ENCODE results near the gene P2RX3.
"Not testable (repeated sequence)": the region's sequence is repeated elsewhere in the genome, so short reads cannot be mapped to it uniquely, and the experiment has no call there.

The P2RX3 gene

DNA sequence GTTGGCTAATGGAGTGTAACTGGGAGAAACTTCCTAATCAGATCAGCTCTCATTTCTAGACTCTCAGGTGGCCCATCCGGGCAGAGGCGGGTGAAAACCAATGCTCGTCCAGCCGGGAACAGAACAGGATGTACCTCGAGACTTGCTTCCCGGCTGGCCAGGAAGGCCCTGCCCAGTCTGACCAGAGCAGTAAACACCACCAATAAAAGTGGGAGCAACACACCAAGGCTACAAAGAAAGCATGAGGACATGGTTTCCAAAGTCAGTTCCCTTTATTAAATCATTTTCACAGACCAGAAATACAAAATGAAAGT is 12.5 kb upstream of the P2RX3 start:
- no peak for DNase-seq

DNA sequence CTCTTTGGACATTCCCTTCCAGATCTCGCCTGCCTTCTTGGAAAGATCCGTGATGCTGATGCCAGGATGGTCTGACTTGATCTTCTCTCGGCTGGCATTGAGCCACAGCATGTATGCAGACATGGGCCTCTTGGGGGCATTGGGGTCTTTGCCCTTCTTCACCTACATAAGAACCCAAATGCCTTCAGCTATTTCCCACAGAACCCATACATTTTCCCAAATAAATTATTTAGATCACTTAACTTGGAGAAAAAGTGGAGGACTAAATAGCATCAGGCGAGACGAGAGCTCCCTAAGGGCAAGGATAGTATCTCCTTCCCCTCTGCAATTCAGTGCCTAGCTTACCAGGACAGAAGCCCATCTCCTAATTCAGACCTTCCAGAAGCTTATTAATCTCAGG is 10.4 kb upstream of the P2RX3 start:
- DNase-seq: no peak

GRCh38 chr11:57330029-57330428 is 8.1 kb upstream of the P2RX3 start:
- no peak for DNase-seq

DNA sequence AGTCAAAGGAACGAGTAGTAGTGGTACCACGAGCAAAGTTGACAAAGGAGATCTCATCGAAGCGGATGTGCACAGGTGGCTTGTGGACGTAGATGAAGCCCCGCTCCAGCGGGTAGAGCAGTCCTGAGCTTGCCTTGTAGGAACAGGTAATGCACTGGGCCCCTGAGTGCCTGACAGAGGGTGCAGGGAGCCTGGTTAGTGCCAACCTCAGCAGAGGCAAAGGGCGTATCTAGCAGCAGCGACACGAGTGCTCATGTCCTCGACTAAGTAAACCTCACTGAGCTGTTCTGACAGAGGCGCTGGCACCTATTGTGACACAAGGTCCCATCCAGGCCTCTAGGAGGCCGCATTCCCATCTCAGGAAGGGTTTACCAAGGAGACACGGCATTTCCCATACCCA is 6.4 kb upstream of the P2RX3 start:
- DNase-seq: no peak

GRCh38 chr11:57332694-57333440 is 5.3 kb upstream of the P2RX3 start:
- DNase-seq: no peak

DNA sequence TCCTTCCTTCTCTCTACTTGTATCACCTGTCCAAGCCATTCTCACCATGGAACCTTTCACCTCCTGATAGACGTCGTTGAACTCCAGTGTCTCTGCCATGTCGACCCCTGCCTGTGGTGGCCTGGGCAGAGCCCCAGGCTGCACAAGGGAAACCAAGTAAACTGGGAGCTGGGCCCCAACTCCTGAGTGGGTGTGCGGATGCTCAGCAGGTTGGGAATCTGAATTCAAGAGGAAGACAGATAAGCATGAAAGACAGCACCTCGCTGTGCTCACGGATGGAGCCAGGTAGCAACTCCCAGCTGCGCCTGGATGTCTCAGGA is 3.2 kb upstream of the P2RX3 start:
- no peak for DNase-seq

DNA sequence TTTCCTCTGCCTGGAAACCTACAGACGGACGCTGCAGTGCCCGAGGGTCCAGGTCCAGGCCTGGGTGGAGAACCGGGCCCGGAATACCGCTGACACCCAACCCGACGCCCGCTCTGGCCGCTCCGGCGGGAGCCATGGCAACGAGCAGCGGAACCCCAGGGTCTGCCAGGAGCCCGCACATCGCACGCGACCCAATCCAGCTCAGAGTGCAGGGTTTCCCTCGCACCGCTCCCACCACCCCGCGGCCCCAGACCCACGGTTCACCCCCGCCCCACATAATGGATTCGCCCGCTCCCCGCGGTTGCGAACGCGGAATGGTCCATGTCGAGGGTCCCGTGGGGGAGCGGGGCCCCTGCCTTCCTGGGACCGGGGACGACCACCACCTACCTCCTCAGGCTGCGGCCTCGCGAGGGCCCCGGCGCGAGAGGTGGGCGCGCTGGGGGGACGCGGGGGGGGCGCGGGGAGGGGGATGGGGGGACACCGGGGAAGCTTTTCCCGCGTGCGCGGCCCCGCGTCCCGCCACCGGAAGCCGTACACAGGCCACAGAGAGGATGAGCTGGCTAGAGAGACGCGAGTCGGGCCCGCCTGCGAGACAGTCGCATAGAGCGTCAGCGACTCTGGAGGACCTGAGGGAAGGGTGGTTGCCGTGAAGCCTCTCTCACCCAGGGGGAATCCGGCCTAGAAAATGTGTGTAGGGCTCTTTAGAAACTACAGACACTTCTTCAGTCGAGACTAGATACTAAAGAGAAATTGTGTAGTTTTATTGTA is 2.6 kb upstream of the P2RX3 start, which contains the start of gene SSRP1:
TSS of gene SSRP1 (minus strand) at position 550 of the 768 bp plus-strand sequence. CDS start 771 bp downstream, outside the sequence.
- DNase-seq: peak; percentile 93

GRCh38 chr11:57336111-57336666 is 2.0 kb upstream of the P2RX3 start:
- no peak for DNase-seq

DNA sequence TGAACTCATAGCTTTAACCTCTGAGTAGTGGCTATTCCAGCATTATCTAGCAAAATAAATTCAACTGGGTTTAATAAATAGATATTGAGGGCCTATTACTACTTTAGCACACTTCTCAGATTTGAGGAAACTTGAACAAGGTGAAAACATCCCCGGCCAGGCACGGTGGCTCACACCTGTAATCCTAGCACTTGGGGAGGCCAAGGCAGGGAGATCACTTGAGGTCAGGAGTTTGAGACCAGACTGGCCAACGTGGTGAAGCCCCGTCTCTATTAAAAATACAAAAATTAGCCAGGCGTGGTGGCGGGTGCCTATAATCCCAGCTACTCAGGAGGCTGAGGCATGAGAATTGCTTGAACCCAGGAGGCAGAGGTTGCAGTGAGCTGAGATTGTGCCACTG is 1.3 kb upstream of the P2RX3 start:
- DNase-seq: not testable (repeated sequence)

- DNase-seq: no peak
Observed at GRCh38 chr11:57339328-57339727, 1.2 kb downstream of the P2RX3 start.

- DNase-seq: no peak
Observed at GRCh38 chr11:57340039-57340615, 2.0 kb downstream of the P2RX3 start.

DNA sequence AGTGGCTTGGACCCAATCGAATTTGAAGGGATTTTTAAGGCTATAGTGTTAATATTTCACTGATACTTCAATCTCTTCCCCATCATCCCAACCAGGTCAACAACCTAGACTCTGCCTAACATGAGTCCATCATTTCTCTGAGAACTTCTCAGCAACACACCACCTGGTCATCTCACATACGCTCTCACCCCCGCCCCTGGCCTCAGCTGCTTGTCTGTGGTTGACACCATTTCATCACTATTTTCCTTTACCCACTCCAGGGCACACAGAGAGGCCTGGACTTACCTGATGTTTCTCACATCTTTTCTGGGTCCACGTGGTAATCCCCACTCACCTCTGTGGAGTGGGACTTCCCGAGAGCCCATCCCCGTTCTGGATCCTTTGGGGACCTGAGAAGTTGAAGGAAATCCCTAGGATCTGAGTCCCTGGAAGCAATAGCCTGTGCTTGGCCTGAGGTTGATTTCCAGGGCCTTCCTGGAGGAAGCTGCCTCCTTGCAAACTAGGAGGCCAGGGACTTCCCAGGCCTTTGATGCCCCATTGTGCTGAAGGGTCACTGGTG is 3.2 kb downstream of the P2RX3 start:
- no peak for DNase-seq

DNA sequence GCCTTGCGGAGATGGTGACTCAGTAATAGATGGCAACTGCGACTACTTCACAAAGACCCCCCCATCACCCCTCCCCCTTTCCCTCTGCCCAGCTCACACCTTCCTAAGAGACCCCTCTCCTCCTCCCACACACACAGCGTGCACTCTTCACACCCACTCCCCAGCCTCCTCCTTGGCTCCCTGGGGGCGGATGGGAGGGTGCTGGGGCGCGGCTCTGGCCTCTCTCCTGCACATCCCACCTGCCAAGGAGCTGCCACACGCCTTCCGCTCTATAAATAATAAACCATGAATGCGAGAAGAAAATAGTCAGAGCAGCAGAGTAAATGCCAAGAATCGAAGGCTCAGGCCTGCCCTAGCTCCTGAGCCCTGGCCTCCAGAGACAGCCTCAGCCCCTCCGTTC is 4.5 kb downstream of the P2RX3 start:
- no peak for DNase-seq

DNA sequence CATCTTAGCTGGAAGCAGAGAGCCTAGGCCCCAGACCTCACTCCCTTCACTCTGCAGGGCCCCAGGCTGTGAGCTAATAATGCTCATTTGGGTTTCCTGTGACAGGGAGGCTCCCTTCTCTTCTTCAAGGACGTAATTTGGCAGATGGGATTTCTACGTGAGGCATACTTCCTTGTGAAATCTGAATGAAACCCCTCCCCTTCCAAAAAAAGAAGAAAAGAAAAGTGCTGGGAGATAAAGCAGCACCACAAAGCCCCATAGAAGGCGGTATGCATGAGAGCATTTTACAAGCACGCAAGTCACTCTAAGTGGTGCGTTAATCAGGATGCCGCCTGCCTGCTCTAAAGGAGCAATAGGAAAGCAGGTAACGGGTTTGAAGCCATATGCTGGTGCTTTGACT is 5.7 kb downstream of the P2RX3 start:
- peak; percentile 22 for DNase-seq

- DNase-seq: no peak
Observed at GRCh38 chr11:57344826-57345225, 6.7 kb downstream of the P2RX3 start.

DNA sequence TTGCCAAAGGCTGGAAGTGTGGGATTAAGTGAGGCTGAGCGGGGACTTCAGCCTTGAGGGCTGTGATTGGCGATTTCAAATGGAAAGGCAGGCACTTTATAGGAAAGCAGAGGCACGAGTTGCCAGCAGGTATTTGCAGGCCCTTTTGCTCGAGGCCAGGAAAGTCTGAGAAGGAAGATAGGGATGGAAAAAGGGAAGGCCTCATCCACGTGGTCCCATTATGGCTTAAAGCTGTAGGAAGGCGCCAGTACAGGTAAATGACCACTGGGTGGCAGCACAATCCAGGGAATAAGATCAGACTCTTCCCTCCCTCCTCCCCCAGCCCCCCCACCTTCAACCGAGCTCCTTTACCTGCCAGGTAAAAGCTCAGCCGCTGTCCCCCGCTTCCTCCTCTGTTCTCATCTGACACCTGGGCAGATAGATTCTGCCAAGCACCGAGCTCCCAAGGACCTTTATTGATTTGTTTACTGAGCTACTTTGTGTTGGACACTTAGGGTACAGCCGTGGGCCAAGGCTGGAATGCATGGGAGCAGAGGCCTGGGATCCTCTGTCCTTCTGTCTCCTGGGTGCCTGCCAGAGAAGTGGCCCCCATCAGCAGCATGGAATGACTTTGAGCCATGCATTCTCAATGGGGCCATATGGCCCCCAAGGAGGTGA is 7.5 kb downstream of the P2RX3 start:
- peak; percentile 81 for DNase-seq

- DNase-seq: no peak
Observed at GRCh38 chr11:57347336-57347735, 9.2 kb downstream of the P2RX3 start.

DNA sequence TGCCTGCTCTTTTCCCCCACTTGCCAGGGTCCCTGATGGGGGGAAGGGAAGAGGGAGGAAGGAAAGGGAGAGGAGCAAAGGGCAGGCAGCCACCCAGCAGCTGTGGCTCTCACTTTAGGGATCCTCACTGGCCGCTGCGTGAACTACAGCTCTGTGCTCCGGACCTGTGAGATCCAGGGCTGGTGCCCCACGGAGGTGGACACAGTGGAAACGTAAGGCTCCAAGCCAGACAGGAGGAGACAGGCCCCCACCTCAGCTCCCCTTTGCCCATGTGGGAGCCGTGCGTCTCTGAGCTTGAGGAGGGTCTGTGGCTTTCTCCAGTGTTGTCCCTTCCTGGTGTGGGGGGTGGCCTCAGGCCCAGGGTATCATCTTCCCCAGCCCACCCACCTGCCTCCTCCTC is 9.9 kb downstream of the P2RX3 start:
- DNase-seq: no peak

DNA sequence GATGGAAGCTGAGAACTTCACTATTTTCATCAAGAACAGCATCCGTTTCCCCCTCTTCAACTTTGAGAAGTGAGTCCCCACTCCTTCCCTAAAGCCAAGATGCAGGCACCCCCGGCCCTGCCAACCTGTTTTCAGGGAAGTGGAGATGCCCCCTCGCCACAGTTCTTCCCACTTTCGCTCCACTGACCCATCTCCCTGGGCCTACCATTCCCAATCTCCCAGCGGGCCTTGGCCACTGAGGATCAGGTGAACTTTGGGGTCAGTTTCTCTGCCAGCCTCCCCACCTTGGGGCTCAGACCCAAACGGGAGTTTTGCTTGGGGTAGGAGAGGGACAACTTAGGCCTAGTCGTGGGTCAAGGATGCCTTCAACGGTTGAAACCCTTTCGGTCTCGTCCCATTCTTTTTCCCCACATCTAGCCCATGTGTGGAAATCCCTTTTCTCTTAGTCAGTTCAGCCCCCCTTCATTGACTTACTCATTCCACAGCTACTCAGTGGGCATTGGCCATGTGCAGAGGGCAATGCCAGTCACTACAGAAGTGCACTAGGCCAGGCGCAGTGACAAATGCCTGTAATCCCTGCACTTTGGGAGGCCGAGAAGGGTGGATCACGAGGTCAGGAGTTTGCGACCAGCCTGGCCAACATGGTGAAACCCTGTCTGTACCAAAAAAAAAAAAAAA is 10.6 kb downstream of the P2RX3 start:
- DNase-seq: no peak

DNA sequence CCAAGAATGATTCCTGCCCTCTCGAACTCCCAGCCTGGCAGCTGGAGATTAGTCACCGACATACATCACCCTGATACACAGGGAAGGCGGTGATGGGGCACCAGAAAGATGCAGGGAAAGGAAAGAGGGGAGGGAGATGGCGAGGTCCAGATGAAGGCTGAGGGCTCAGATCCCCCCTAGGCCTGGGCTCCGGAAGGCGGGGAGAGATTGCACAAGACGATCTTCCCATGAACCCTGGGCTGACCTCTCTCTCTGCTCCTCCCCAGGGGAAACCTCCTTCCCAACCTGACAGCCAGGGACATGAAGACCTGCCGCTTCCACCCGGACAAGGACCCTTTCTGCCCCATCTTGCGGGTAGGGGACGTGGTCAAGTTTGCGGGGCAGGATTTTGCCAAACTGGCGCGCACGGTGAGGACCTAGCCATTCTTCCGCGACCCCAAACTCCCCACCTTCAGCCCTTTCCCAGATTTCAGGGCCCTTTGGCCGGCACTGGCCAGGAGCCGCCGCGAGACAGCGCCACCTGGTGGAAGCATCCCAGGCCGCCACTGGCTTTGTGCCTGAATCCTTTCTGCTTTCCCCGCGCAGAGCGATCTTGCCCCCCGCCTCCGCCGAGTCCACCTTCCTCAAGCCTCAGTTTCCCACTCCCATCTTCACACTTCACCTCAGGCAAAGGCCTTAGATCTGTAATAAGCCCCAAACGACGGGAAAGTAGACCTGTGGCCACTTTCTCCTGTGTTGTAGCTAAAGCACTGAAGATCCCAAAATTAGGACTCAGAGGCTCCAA is 11.5 kb downstream of the P2RX3 start:
- DNase-seq: peak; percentile 27

DNA sequence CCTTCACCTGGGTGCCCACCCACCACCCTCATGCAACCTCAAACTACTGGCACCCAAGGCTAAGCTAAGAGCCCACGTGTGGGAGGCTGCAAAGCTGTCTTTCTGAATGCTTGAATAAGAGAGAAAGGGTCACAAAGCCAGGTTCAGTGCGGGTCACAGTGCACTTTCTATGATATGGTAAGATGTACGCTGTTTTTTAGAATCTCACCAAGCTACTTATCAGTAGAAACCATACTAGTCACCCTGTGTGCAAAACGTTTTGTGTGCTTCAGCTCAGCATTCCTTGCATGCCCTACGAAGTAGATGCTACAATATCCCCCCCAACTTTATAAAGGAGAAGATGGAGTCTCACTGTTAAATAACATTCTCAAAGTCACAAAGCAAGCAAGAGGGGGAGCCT is 14.9 kb downstream of the P2RX3 start:
- DNase-seq: no peak

GRCh38 chr11:57353446-57353845 is 15.3 kb downstream of the P2RX3 start:
- no peak for DNase-seq
